GM10266 (cell line): ENCODE measurements around the gene PCSK7.

Experiments
- DNase-seq: peaks from one replicate; pipeline ENCODE4 v3.0.0; 2012; ENCODE audit errors: extremely low spot score
- TF ChIP-seq, protein P1 (sequence below): IDR thresholded peaks from 2 replicates; pipeline ENCODE4 v1.5.1; 2012; ENCODE audit warnings: mild to moderate bottlenecking, low read depth; ENCODE audit not compliant: control insufficient read depth, insufficient read depth; ENCODE audit errors: missing control alignments

PCSK7 gene

GRCh38 chr11:117170210-117170609, 61.7 kb downstream of the PCSK7 start:
- TF ChIP-seq, protein P1, sequence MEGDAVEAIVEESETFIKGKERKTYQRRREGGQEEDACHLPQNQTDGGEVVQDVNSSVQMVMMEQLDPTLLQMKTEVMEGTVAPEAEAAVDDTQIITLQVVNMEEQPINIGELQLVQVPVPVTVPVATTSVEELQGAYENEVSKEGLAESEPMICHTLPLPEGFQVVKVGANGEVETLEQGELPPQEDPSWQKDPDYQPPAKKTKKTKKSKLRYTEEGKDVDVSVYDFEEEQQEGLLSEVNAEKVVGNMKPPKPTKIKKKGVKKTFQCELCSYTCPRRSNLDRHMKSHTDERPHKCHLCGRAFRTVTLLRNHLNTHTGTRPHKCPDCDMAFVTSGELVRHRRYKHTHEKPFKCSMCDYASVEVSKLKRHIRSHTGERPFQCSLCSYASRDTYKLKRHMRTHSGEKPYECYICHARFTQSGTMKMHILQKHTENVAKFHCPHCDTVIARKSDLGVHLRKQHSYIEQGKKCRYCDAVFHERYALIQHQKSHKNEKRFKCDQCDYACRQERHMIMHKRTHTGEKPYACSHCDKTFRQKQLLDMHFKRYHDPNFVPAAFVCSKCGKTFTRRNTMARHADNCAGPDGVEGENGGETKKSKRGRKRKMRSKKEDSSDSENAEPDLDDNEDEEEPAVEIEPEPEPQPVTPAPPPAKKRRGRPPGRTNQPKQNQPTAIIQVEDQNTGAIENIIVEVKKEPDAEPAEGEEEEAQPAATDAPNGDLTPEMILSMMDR, result no peak

GRCh38 chr11:117169736-117170135, 62.1 kb downstream of the PCSK7 start:
- no peak for DNase-seq
- TF ChIP-seq, protein P1, result no peak

More at GRCh38 chr11:117170210-117170609, 61.7 kb downstream of the PCSK7 start:
- DNase-seq, result no peak

GRCh38 chr11:117166491-117166890, 65.4 kb downstream of the PCSK7 start:
- DNase-seq, result no peak
- TF ChIP-seq, protein P1, result no peak

DNA sequence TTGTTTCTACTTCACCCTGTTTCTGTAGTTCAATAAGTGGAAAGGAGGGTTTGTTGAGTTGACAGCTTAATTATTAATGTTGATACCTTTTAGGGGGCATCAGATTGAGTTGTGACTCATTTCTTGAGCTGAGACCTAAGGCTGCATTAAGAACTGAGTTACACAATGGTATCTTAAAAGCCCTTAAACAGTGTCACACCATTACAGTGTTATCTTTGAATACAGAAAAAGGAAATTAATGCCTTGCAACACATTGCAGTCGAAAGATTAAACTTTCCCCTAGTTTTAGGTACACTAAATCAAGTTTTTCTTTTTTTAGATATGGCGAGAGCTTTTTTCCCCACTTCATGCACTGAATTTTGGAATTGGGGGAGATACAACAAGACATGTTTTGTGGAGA, 71.0 kb downstream of the PCSK7 start:
- DNase-seq, result no peak
- TF ChIP-seq, protein P1, result no peak

DNA sequence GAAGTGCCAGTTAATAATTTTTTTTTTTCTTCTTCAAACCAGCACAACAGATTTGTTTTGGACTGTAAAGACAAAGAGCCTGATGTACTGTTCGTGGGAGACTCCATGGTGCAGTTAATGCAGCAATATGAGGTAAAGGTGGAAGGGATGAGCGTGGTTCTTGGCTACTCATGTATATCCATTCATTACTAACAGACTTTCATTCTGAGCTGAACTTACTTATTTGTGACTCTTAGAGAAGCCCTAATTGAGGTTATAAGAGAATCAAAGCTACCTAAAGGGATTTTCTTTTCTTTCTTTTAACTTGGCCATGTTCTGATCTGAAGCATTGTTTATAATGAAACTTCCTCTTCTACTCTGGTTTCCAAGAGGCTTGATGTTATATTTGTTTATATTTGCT, 72.0 kb downstream of the PCSK7 start:
- no peak for DNase-seq
- TF ChIP-seq, protein P1, result no peak

GRCh38 chr11:117157507-117157906, 74.4 kb downstream of the PCSK7 start:
- DNase-seq, result no peak
- TF ChIP-seq, protein P1, result no peak

- DNase-seq, result no peak
- TF ChIP-seq, protein P1, result no peak
Observed at GRCh38 chr11:117154468-117154867, 77.4 kb downstream of the PCSK7 start.
